HepG2 (cell line): ENCODE data around the gene S100A10. TPM values are rescaled to one million over a fixed set of nuclear protein-coding genes. Genes with fewer than 3 reads are reported as not detected.

ENCODE experiments used
- FOSL2 ChIP-seq: sonication (generic); formaldehyde crosslinking; IDR thresholded peaks from 2 replicates; pipeline ENCODE4 v1.4.0; 2020; ENCODE audit warnings: missing genetic modification reagents
- GATAD2A ChIP-seq: IDR thresholded peaks from 2 replicates; pipeline ENCODE4 v1.6.1; 2016
- JUND ChIP-seq: sonication (generic); formaldehyde crosslinking; IDR thresholded peaks from 2 replicates; pipeline ENCODE4 v1.8.0; 2022; ENCODE audit warnings: mild to moderate bottlenecking, missing genetic modification reagents
- POLR2G ChIP-seq: fragments of 200-400 bp; formaldehyde crosslinking; IDR thresholded peaks from 2 replicates; pipeline ENCODE4 v1.6.1; 2018; ENCODE audit warnings: mild to moderate bottlenecking, low read depth, low read length, moderate library complexity
- PRDM10 ChIP-seq: sonication (generic); formaldehyde crosslinking; IDR thresholded peaks from 2 replicates; pipeline ENCODE4 v1.4.0; 2020; ENCODE audit warnings: low read depth, missing genetic modification reagents
- U2AF1 ChIP-seq: fragments of 200-400 bp; formaldehyde crosslinking; optimal IDR thresholded peaks from 2 replicates; pipeline ENCODE3; 2017; ENCODE audit warnings: mild to moderate bottlenecking, low read depth, low read length
- UBTF ChIP-seq: sonication (generic); formaldehyde crosslinking; IDR thresholded peaks from 2 replicates; pipeline ENCODE4 v1.4.0; 2020; ENCODE audit warnings: mild to moderate bottlenecking, missing genetic modification reagents
- ZBTB40 ChIP-seq, 2 experiments: fragments of 450-650 bp in 1 of 2; sonication (generic) in 1 of 2; formaldehyde crosslinking in 1 of 2; IDR thresholded peaks; 2 replicates each; pipeline versions ENCODE4 v1.6.1 to v1.8.0; 2016 to 2022; ENCODE audit warnings: antibody characterized with exemption in 1 of 2, mild to moderate bottlenecking in 1 of 2, missing genetic modification reagents in 1 of 2
- ZFP82 ChIP-seq: sonication (generic); formaldehyde crosslinking; IDR thresholded peaks from 2 replicates; pipeline ENCODE4 v1.5.1; 2020; ENCODE audit warnings: mild to moderate bottlenecking, missing genetic modification reagents, borderline replicate concordance
- ZNF12 ChIP-seq: sonication (generic); formaldehyde crosslinking; IDR thresholded peaks from 2 replicates; pipeline ENCODE4 v1.5.0; 2020; ENCODE audit warnings: missing genetic modification reagents
- ZNF143 ChIP-seq: sonication (generic); formaldehyde crosslinking; IDR thresholded peaks from 2 replicates; pipeline ENCODE4 v1.4.0; 2020; ENCODE audit warnings: missing genetic modification reagents
- ZNF510 ChIP-seq: sonication (generic); formaldehyde crosslinking; IDR thresholded peaks from 2 replicates; pipeline ENCODE4 v1.4.0; 2020; ENCODE audit warnings: low read depth, mild to moderate bottlenecking, missing genetic modification reagents
- ZNF75D ChIP-seq: sonication (generic); formaldehyde crosslinking; IDR thresholded peaks from 2 replicates; pipeline ENCODE4 v1.8.1; 2023; ENCODE audit warnings: missing genetic modification reagents, mild to moderate bottlenecking, borderline replicate concordance
- polyA plus RNA-seq, 8 experiments: library from polyadenylated mRNA; depleted of rRNA in 3 of 8; stranded (reverse) in 7 of 8; unstranded in 1 of 8; fragments of >200 nt; fragmentation: Illumina TruSeq in 4 of 8; extraction: Trizol in 4 of 8; gene quantifications; 2 replicates each; pipeline versions ENCODE4 v1.2.1 to v1.2.3, GENCODE V29; 2011 to 2016; ENCODE audit warnings: low read depth in 4 of 8, missing spikeins in 1 of 8, mixed read lengths in 1 of 8; ENCODE audit not compliant: insufficient read depth in 1 of 8
- total RNA-seq, 5 experiments: library from RNA; depleted of rRNA; stranded (reverse); fragments of >200 nt; fragmentation: Illumina TruSeq; extraction: Trizol; gene quantifications; 2 replicates each; pipeline ENCODE4 v1.2.3, GENCODE V29; 2016; ENCODE audit warnings: low read depth in 1 of 5

S100A10 gene
- total and polyA plus RNA-seq, 2 of the 13 experiments (the other 11 are each of a cell fraction or from before 2014, with no cell fraction given) = 16.8 to 28.7 TPM

DNA sequence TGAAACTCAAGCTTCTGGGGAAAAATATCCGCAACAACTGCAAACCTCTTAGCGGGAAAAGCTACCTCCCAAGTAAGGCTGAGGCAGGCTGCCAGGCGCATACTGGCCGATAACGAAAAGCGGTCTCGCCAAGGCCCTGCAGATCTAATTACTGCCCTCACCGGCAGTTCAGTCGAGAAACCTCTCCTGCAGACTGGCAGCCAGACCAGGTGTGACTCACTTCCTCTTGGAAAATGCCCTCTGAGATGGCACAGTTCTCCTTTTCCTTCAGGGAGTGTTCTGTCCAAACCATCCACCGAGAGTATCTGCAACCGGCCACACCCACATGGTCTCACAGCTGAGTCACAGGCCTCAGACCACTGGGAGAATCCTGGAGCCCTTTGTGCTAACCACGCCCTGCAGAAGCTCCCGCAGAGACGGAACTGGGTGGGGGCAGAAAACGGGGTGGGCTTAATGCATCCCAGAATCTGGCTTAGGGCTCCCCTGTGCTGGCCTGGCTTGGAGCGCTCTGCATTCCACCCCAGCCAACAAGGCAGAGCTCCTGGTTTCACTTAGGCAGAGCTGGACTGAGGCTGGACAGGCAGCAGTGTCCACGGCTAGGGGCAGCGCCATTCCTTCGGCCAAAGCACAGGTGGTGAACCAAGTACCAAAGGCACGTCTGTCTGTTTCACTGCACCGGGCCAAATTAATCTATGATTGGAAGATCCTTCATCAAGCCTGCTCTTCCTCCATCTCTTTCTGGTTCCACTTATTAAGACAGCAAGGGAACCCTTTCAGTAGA is 1.2 kb downstream of the S100A10 start (continued):
- no peak for TF ChIP-seq ZBTB40 (IDR thresholded peaks at IDR 0.05)
- no peak for TF ChIP-seq ZBTB40 (CRISPR knock-in tag; IDR thresholded peaks at IDR 0.05)
- 0 out of 2 replicates have a peak, but pooled peaks have one; percentile 41 for TF ChIP-seq POLR2G
- TF ChIP-seq UBTF = 0 out of 2 replicates have a peak, but pooled peaks have one; percentile 21
- peak; percentile 83 for TF ChIP-seq FOSL2 (CRISPR knock-in tag)
- TF ChIP-seq JUND (CRISPR knock-in tag) = peak; percentile 55; the same call in 1 of the 2 replicates
- TF ChIP-seq ZNF75D = no peak
- TF ChIP-seq GATAD2A = peak; percentile 23
- peak; percentile 54; the same call in 1 of the 2 replicates for TF ChIP-seq ZNF143 (CRISPR knock-in tag)
- peak; percentile 55 for TF ChIP-seq U2AF1
- 0 out of 2 replicates have a peak, but pooled peaks have one; percentile 16 for TF ChIP-seq ZFP82 (CRISPR knock-in tag)
- no peak; the same call in 1 of the 2 replicates for TF ChIP-seq ZNF510
- 0 out of 2 replicates have a peak, but pooled peaks have one; percentile 21 for TF ChIP-seq PRDM10 (CRISPR knock-in tag)
- 0 out of 2 replicates have a peak, but pooled peaks have one; percentile 8 for TF ChIP-seq ZNF12 (CRISPR knock-in tag)
